Tibial artery (tissue), 4 donors: Measurements from ENCODE around the gene ITPRIP.

ENCODE experiments used
- DNase-seq, 2 donors: peaks; one replicate each; pipeline ENCODE4 v3.0.0-alpha.2; 2019
- H3K27ac ChIP-seq, 2 donors: fragments of 200-600 bp; sonication (generic) in 1 of 2; 1 replicate in 1 of 2; 2 replicates in 1 of 2; pipeline ENCODE4 v1.5.1; 2018 to 2019; ENCODE audit warnings: mild to moderate bottlenecking in 1 of 2
- H3K27me3 ChIP-seq, 2 donors: fragments of 200-600 bp; sonication (generic) in 1 of 2; one replicate each; pipeline versions ENCODE4 v1.5.1 to v1.6.0; 2016 to 2019
- H3K36me3 ChIP-seq, 3 donors: fragments of 200-600 bp; sonication (generic) in 2 of 3; one replicate each; pipeline ENCODE4 v1.5.1; 2016 to 2019; ENCODE audit warnings: mild to moderate bottlenecking in 2 of 3
- H3K4me1 ChIP-seq, 4 donors: fragments of 200-600 bp; sonication (generic) in 2 of 4; 1 replicate in 3 of 4; 2 replicates in 1 of 4; pipeline ENCODE4 v1.5.1; 2016 to 2019
- H3K4me3 ChIP-seq, 2 donors: fragments of 200-600 bp; sonication (generic) in 1 of 2; 1 replicate in 1 of 2; 2 replicates in 1 of 2; pipeline ENCODE4 v1.5.1; 2018 to 2019; ENCODE audit warnings: mild to moderate bottlenecking in 2 of 2
- H3K9me3 ChIP-seq, 3 donors: fragments of 200-600 bp; sonication (generic) in 1 of 3; one replicate each; pipeline ENCODE4 v1.5.1; 2016 to 2019
- CTCF ChIP-seq, 2 experiments: fragments of 200-600 bp in 1 of 2; fragments of 450-650 bp in 1 of 2; IDR thresholded peaks; one replicate each; pipeline ENCODE4 v1.5.1; 2017 to 2019; ENCODE audit warnings: antibody characterized with exemption in 2 of 2, mild to moderate bottlenecking in 1 of 2, moderate library complexity in 1 of 2
- intact Hi-C: fragments of 100-400 bp; cut with DNase I; formaldehyde crosslinking; loops from one replicate; pipeline ENCODE4 v1.15.0; 2023; ENCODE audit warnings: low total_unique reads

The ITPRIP gene

GRCh38 chr10:104331208-104331838 is 6.9 kb downstream of the ITPRIP start:
- peak overlapping the region; percentile 80 to 89 for H3K27ac ChIP-seq
- TF ChIP-seq CTCF (IDR thresholded peaks at IDR 0.05), result no peak
- no peaks in the 10 kb centered on the region for H3K9me3 ChIP-seq
- intact Hi-C loops, result no loop called here
- peaks cover 18 to 100% (median 92%) of the 10 kb centered on the region in 4 donors for H3K4me1 ChIP-seq
- H3K4me3 ChIP-seq, result no peak overlapping the region
- H3K27me3 ChIP-seq, result no peaks in the 10 kb centered on the region
- H3K36me3 ChIP-seq, result no peaks in the 10 kb centered on the region
- DNase-seq, result peak in 1 of 2 donors; percentile 67

GRCh38 chr10:104330168-104331110 is 7.8 kb downstream of the ITPRIP start:
- H3K27me3 ChIP-seq, result no peaks in the 10 kb centered on the region
- intact Hi-C loops, result no loop called here
- TF ChIP-seq CTCF (IDR thresholded peaks at IDR 0.05), result no peak
- no peaks in the 10 kb centered on the region for H3K9me3 ChIP-seq
- H3K27ac ChIP-seq, result peak overlapping the region; percentile 80 to 89
- no peak overlapping the region for H3K4me3 ChIP-seq
- peaks cover 18 to 100% (median 93%) of the 10 kb centered on the region in 4 donors for H3K4me1 ChIP-seq
- DNase-seq, result peak; percentile 87 to 90
- no peaks in the 10 kb centered on the region for H3K36me3 ChIP-seq

- intact Hi-C loops, result no loop called here
- peak overlapping the region in 1 of 2 donors; percentile 10 for H3K4me3 ChIP-seq
- H3K9me3 ChIP-seq, result no peaks in the 10 kb centered on the region
- peak overlapping the region; percentile 80 to 89 for H3K27ac ChIP-seq
- H3K4me1 ChIP-seq, result peaks cover 18 to 100% (median 93%) of the 10 kb centered on the region in 4 donors
- peak in 1 of 2 donors; percentile 71 for DNase-seq
- no peaks in the 10 kb centered on the region for H3K36me3 ChIP-seq
- TF ChIP-seq CTCF (IDR thresholded peaks at IDR 0.05), result no peak
- H3K27me3 ChIP-seq, result no peaks in the 10 kb centered on the region
Measured at GRCh38 chr10:104329735-104330134, 8.5 kb downstream of the ITPRIP start.

GRCh38 chr10:104328896-104329710 is 9.2 kb downstream of the ITPRIP start:
- intact Hi-C loops, result no loop called here
- Histone ChIP-seq H3K9me3 (no peaks in the 10 kb centered on the region), H3K4me1 (peaks cover 18 to 99% (median 90%) of the 10 kb centered on the region in 4 donors), H3K4me3 (peak overlapping the region; percentile 9 to 18), H3K27ac (peak overlapping the region; percentile 80 to 89), H3K36me3 (no peaks in the 10 kb centered on the region), H3K27me3 (no peaks in the 10 kb centered on the region)
- DNase-seq, result peak; percentile 85 to 93
- no peak for TF ChIP-seq CTCF (IDR thresholded peaks at IDR 0.05)

- Histone ChIP-seq H3K27ac (peak overlapping the region; percentile 80 to 89), H3K27me3 (no peaks in the 10 kb centered on the region), H3K36me3 (no peaks in the 10 kb centered on the region), H3K4me1 (peaks cover 18 to 99% (median 92%) of the 10 kb centered on the region in 4 donors), H3K9me3 (no peaks in the 10 kb centered on the region), H3K4me3 (peak overlapping the region; percentile 9 to 18)
- intact Hi-C loops, result no loop called here
- no peak for TF ChIP-seq CTCF (IDR thresholded peaks at IDR 0.05)
- no peak for DNase-seq
Measured at GRCh38 chr10:104328646-104328895, 9.7 kb downstream of the ITPRIP start.
